GM12878 (cell line): ENCODE data around the gene CACNA1E. TPM values are rescaled to one million over a fixed set of nuclear protein-coding genes. Genes with fewer than 3 reads are reported as not detected.
A peak's percentile ranks its signal among the peaks of the same experiment; 100 is the strongest.

Experiments used
- ATAC-seq: fragments of 200-7000 bp; cut with Tn5 transposase; 3 replicates; pipeline ENCODE4 v1.9.1; 2020; ENCODE audit warnings: mild to moderate bottlenecking, moderate library complexity
- BruUV-seq: library from RNA; stranded (reverse); fragments of 400-500 nt; replicated peaks from 2 replicates; lab custom pipeline; 2021; lab: Mats Ljungman, UMichigan
- CTCF ChIA-PET: fragments of 300-600 bp; sonication (Branson Sonifier 250); formaldehyde crosslinking; extraction: SDS; loops from one replicate; lab custom pipeline; 2021; ENCODE audit warnings: inconsistent platforms; lab: Yijun Ruan, JAX
- POLR2A ChIA-PET: fragments of 350-600 bp; formaldehyde crosslinking; extraction: SDS; loops from one replicate; lab custom pipeline; 2021; ENCODE audit warnings: inconsistent platforms; lab: Charles Lee
- RAD21 ChIA-PET: fragments of 300-600 bp; sonication (Branson Sonifier 250); formaldehyde crosslinking; loops from one replicate; lab custom pipeline; 2023; ENCODE audit warnings: antibody characterized with exemption; ENCODE audit not compliant: unreplicated experiment; lab: Charles Lee
- SMC1A ChIA-PET: fragments of 300-600 bp; sonication (Branson Sonifier 250); formaldehyde crosslinking; loops from one replicate; lab custom pipeline; 2023; ENCODE audit not compliant: unreplicated experiment, uncharacterized antibody; lab: Charles Lee
- DNase-seq: peaks from one replicate; pipeline ENCODE4 v3.0.0-alpha.2; 2011; ENCODE audit warnings: low read depth, low spot score
- FAIRE-seq: peaks from 3 replicates; lab custom pipeline; 2011; peaks lifted over from hg19 to GRCh38; lab: Jason Lieb, UNC
- H2AFZ ChIP-seq: 2 replicates; pipeline ENCODE4 v1.6.0; 2011; ENCODE audit warnings: low read depth, low read length, control low read depth; ENCODE audit not compliant: control insufficient read depth
- H3K27ac ChIP-seq: 2 replicates; pipeline ENCODE4 v1.5.1; 2011; ENCODE audit warnings: control low read depth; ENCODE audit not compliant: control insufficient read depth, insufficient read depth
- H3K27me3 ChIP-seq, 2 experiments: replicated peaks in 1 of 2; 2 replicates each; pipeline versions ENCODE4 v1.6.0 to v1.6.1; 2011; ENCODE audit warnings: low read length in 1 of 2; ENCODE audit not compliant: control insufficient read depth in 2 of 2, insufficient read depth in 2 of 2
- H3K36me3 ChIP-seq, 2 experiments: 2 replicates each; pipeline ENCODE4 v1.5.1; 2011; ENCODE audit warnings: low read length in 1 of 2; ENCODE audit not compliant: control insufficient read depth in 2 of 2, insufficient read depth in 2 of 2
- H3K4me1 ChIP-seq: 2 replicates; pipeline ENCODE4 v1.6.1; 2011; ENCODE audit warnings: mild to moderate bottlenecking, low read length, moderate library complexity, mixed read lengths; ENCODE audit not compliant: control insufficient read depth, insufficient read depth
- H3K4me2 ChIP-seq: 2 replicates; pipeline ENCODE4 v1.6.0; 2011; ENCODE audit warnings: control low read depth; ENCODE audit not compliant: control insufficient read depth, insufficient read depth
- H3K4me3 ChIP-seq: fragments of 200-600 bp; sonication (generic); 2 replicates; pipeline ENCODE4 v1.5.1; 2016
- H3K79me2 ChIP-seq: 2 replicates; pipeline ENCODE4 v1.6.0; 2011; ENCODE audit warnings: low read length; ENCODE audit not compliant: control insufficient read depth, insufficient read depth
- H3K9ac ChIP-seq: 2 replicates; pipeline ENCODE4 v1.8.0; 2011; ENCODE audit warnings: low read length, control low read depth, mixed read lengths; ENCODE audit not compliant: control insufficient read depth, insufficient read depth
- H3K9me3 ChIP-seq: replicated peaks from 3 replicates; pipeline ENCODE4 v1.5.1; 2011; ENCODE audit warnings: mild to moderate bottlenecking, low read length; ENCODE audit not compliant: control insufficient read depth, insufficient read depth
- H4K20me1 ChIP-seq: 2 replicates; pipeline ENCODE4 v1.6.0; 2011; ENCODE audit not compliant: control insufficient read depth, insufficient read depth
- ASH2L ChIP-seq: fragments of 300-600, 200-600 bp; sonication (generic); IDR thresholded peaks from 2 replicates; pipeline ENCODE4 v1.6.1; 2017; ENCODE audit warnings: low read depth, mild to moderate bottlenecking, borderline replicate concordance
- ATF3 ChIP-seq: IDR thresholded peaks from 2 replicates; pipeline ENCODE4 v1.6.1; 2011; ENCODE audit warnings: low read depth, mild to moderate bottlenecking, low read length, moderate library complexity, borderline replicate concordance; ENCODE audit errors: extremely low read depth
- BMI1 ChIP-seq: fragments of 450-650 bp; IDR thresholded peaks from 2 replicates; pipeline ENCODE4 v1.6.1; 2016; ENCODE audit warnings: mild to moderate bottlenecking, moderate library complexity, borderline replicate concordance
- IRF3 ChIP-seq: fragments of 450-650 bp; IDR thresholded peaks from 2 replicates; pipeline ENCODE4 v1.6.1; 2014; ENCODE audit warnings: mild to moderate bottlenecking
- MAX ChIP-seq: IDR thresholded peaks from 2 replicates; pipeline ENCODE4 v1.6.1; 2012; ENCODE audit warnings: low read depth, low read length, improper control_type of control experiment
- MXI1 ChIP-seq: fragments of 150-350 bp; IDR thresholded peaks from 2 replicates; pipeline ENCODE4 v1.6.1; 2011; ENCODE audit warnings: low read depth, mild to moderate bottlenecking, inconsistent platforms, low read length, improper control_type of control experiment
- ZSCAN29 ChIP-seq: fragments of 450-650 bp; IDR thresholded peaks from 2 replicates; pipeline ENCODE4 v1.6.1; 2017; ENCODE audit warnings: mild to moderate bottlenecking, moderate library complexity
- WGBS: methylation state at CpG from one replicate; pipeline ENCODE4 v1.1.6; 2016; ENCODE audit warnings: low lambda C conversion rate; ENCODE audit not compliant: insufficient replicate concordance, insufficient coverage; ENCODE audit errors: missing lambda C conversion rate; 5-methylcytosine and 5-hydroxymethylcytosine counted together
- in situ Hi-C: fragments of 300-500 bp; cut with MboI; formaldehyde crosslinking; loops from 9 replicates; pipeline ENCODE4 v1.14.3; 2018; ENCODE audit warnings: mixed read lengths
- intact Hi-C: fragments of 100-400 bp; cut with micrococcal nuclease; formaldehyde crosslinking; loops from one replicate; pipeline ENCODE4 v1.14.2; 2022; ENCODE audit not compliant: unreplicated experiment
- polyA plus RNA-seq, 11 experiments: library from polyadenylated mRNA; depleted of rRNA in 4 of 11; unstranded in 6 of 11; stranded (reverse) in 5 of 11; fragments of >200 nt; fragmentation: Nextera tagmentation in 4 of 11; fragmentation: Illumina TruSeq in 1 of 11; extraction: Ambion mirVana in 4 of 11; extraction: Trizol in 1 of 11; gene quantifications; 1 replicate in 1 of 11; 2 replicates in 10 of 11; pipeline versions ENCODE4 v1.2.1 to v1.2.3, GENCODE V29; 2011 to 2016; ENCODE audit warnings: inconsistent platforms in 2 of 11, missing spikeins in 2 of 11, low read depth in 1 of 11
- total RNA-seq, 4 experiments: library from RNA; depleted of rRNA in 3 of 4; stranded (reverse); fragments of >200 nt in 3 of 4; fragmentation: Illumina TruSeq in 1 of 4; extraction: Trizol in 1 of 4; gene quantifications; 2 replicates each; pipeline versions ENCODE4 v1.2.1 to v1.2.3, GENCODE V29; 2013 to 2021

CACNA1E gene
- total and polyA plus RNA-seq, 10 of the 15 experiments (the other 5 are each of a cell fraction or from before 2014, with no cell fraction given), result 0.57 to 22.0 (median 8.5) TPM

- no peak for TF ChIP-seq IRF3
- TF ChIP-seq ATF3, result no peak
Observed at GRCh38 chr1:181548497-181548896, 65.2 kb downstream of the CACNA1E start (continued).

DNA sequence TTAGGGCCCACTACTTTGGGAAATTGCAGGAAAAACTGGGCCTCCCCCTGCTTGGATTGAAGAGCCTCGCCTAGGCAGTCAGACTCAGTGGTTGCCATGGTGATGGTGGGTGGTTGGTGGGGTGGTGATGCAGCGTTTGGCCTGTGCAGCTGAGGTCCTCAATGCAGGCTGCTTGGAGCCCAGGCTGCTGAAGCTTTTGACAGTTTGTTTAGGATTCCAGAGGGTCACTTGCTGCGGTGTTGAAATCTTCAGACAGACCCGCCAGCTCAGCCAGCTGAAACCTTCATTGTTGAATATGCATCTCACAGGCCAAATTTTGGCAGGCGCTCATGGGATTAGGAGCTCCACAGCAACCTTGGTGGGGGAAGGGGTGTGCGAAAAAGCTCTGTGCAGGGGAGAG, 67.9 kb downstream of the CACNA1E start:
- Histone ChIP-seq H3K27me3 (no peaks in the 10 kb centered on the region), H3K79me2 (no peaks in the 10 kb centered on the region), H3K4me3 (no peak overlapping the region), H3K36me3 (no peaks in the 10 kb centered on the region), H3K4me2 (no peak overlapping the region), H3K9me3 (no peaks in the 10 kb centered on the region), H3K4me1 (no peaks in the 10 kb centered on the region), H4K20me1 (no peaks in the 10 kb centered on the region), H3K27ac (no peak overlapping the region), H2AFZ (no peak overlapping the region), H3K9ac (no peak overlapping the region)
- intact Hi-C loops (no loop called here), in situ Hi-C loops (no loop called here)
- BruUV-seq, result no TSS peak
- FAIRE-seq, result no peak
- 69% methylated on average over 6 of the region's 6 CpGs for WGBS
- SMC1A ChIA-PET, result interaction anchor here (0.6 to 2.4 kb wide), 3 partner anchors 15 to 63 kb away, joined by 3 to 7 read pairs (median 3); no protein-coding TSS in a partner anchor
- CTCF ChIA-PET, result interaction anchor here (1.3 to 5.4 kb wide), 3 partner anchors 7 to 15 kb away, joined by 3 to 18 read pairs (median 4); no protein-coding TSS in a partner anchor
- TF ChIP-seq BMI1, result peak; percentile 61; the same call in 1 of the 2 replicates
- TF ChIP-seq MXI1, result no peak
- no peak for TF ChIP-seq MAX
- TF ChIP-seq ASH2L, result no peak
- no peak for TF ChIP-seq ZSCAN29
- RAD21 ChIA-PET, result no interaction called here
- POLR2A ChIA-PET, result interaction anchor here (0.9 kb wide), 1 partner anchor 215 kb away, joined by 3 read pairs; no protein-coding TSS in a partner anchor
- no peak for DNase-seq
- ATAC-seq, result no peak
